Naive thymus-derived CD8-positive, alpha-beta T cell (primary cell): Measurements from ENCODE around the gene FGFR1OP2. TPM values are rescaled to one million over a fixed set of nuclear protein-coding genes. Genes with fewer than 3 reads are reported as not detected.

ENCODE experiments used
- ATAC-seq, 2 donors: fragments of 150-1000 bp; cut with Tn5 transposase in 1 of 2; sonication (Bioruptor Pico), chemical (Tn5 transposase) in 1 of 2; 1 replicate in 1 of 2; 2 replicates in 1 of 2; pipeline ENCODE4 v1.10.0; 2021; ENCODE audit warnings: mild to moderate bottlenecking in 2 of 2, moderate library complexity in 2 of 2
- POLR2A ChIA-PET: fragments of 350-600 bp; sonication (Branson Sonifier 250); formaldehyde crosslinking; loops from one replicate; lab custom pipeline; 2021; ENCODE audit warnings: antibody characterized with exemption; lab: Charles Lee
- DNase-seq, 10 donors: peaks; one replicate each; pipeline versions ENCODE4 v3.0.0 to v3.0.0-alpha.2; 2020 to 2022
- H3K27ac Mint-ChIP-seq, 10 donors: one replicate each; pipeline ENCODE4 v1.8.0; 2020 to 2022; ENCODE audit warnings: mild to moderate bottlenecking in 10 of 10, mixed read lengths in 10 of 10, moderate library complexity in 4 of 10, inconsistent platforms in 1 of 10
- H3K27me3 Mint-ChIP-seq, 5 donors: one replicate each; pipeline ENCODE4 v1.8.0; 2021 to 2022; ENCODE audit warnings: mixed read lengths in 5 of 5
- H3K36me3 Mint-ChIP-seq, 3 donors: one replicate each; pipeline ENCODE4 v1.8.0; 2020 to 2022; ENCODE audit warnings: mixed read lengths in 3 of 3, mild to moderate bottlenecking in 2 of 3, inconsistent platforms in 1 of 3
- H3K4me1 Mint-ChIP-seq, 4 donors: one replicate each; pipeline ENCODE4 v1.8.0; 2021 to 2022; ENCODE audit warnings: mixed read lengths in 4 of 4
- H3K4me3 Mint-ChIP-seq, 10 donors: one replicate each; pipeline ENCODE4 v1.8.0; 2020 to 2022; ENCODE audit warnings: mild to moderate bottlenecking in 10 of 10, mixed read lengths in 10 of 10, moderate library complexity in 6 of 10, inconsistent platforms in 1 of 10
- H3K9me3 Mint-ChIP-seq, 9 donors: one replicate each; pipeline ENCODE4 v1.8.0; 2020 to 2022; ENCODE audit warnings: mixed read lengths in 9 of 9, mild to moderate bottlenecking in 3 of 9, inconsistent platforms in 1 of 9, moderate library complexity in 1 of 9
- polyA plus RNA-seq, 3 donors: library from polyadenylated mRNA; unstranded; fragments of 300-500 nt; fragmentation: Illumina TruSeq; gene quantifications; one replicate each; pipeline ENCODE4 v1.2.3, GENCODE V29; 2021
- total RNA-seq, 8 experiments: library from RNA in 2 of 8; stranded (reverse) in 2 of 8; gene quantifications; one replicate each; pipeline ENCODE4 v1.2.3 and lab custom pipeline; 2021 to 2026

The FGFR1OP2 gene
- total and polyA plus RNA-seq, 5 experiments from 2014 or later = 74.4 to 91.8 (median 77.0) TPM

DNA sequence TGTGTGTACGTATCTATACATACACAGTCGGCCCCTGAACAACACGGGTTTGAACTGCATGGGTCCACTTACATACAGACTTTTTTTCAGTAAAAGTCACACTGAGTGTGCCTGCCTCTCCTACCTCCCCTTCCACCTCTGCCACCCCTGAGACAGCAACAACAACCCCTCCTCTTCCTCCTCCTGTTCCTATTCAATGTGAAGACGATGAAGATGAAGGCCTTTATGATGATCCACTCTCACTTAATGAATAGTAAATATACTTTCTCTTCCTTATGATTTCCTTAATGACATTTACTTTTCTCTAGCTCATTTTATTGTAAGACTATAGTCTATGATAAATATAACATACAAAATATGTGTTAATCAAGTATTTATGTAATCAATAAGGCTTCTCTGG, 50.4 kb downstream of the FGFR1OP2 start:
- Mint-ChIP-seq H3K36me3 (peaks cover 19 to 64% (median 49%) of the 10 kb centered on the region in 3 donors), H3K4me1 (peaks cover 0 to 12% (median 4%) of the 10 kb centered on the region in 4 donors), H3K27ac (peak overlapping the region in 1 of 10 donors; percentile 24), H3K4me3 (no peak overlapping the region), H3K9me3 (peaks cover 0 to 12% (median 0%) of the 10 kb centered on the region in 9 donors), H3K27me3 (no peaks in the 10 kb centered on the region)
- DNase-seq = no peak
- POLR2A ChIA-PET = no interaction called here
- no peak for ATAC-seq

DNA sequence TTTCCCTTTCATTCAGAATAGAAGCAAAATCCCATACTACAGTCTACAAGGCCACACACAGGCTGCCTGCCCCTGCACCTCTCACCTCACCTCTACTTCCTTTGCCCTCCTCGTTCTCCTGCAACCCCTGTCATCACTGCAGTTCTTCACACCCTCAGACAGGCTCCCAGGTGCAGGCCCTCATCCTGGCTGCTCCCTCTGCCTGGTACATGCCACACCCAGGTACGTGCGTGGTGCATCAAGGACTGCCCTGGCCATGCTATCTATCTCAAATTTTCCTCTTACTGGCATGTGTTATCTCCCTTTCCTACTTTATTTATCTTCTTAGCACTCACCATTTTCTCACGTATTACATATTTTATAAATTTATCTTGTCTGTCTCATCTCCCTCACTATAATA, 51.6 kb downstream of the FGFR1OP2 start:
- POLR2A ChIA-PET = no interaction called here
- peaks cover 0 to 12% (median 3%) of the 10 kb centered on the region in 4 donors for H3K4me1 Mint-ChIP-seq
- no peak overlapping the region for H3K4me3 Mint-ChIP-seq
- DNase-seq (no peak), ATAC-seq (no peak)
- peaks cover 19 to 60% (median 48%) of the 10 kb centered on the region in 3 donors for H3K36me3 Mint-ChIP-seq
- no peaks in the 10 kb centered on the region for H3K27me3 Mint-ChIP-seq
- H3K9me3 Mint-ChIP-seq = peaks cover 0 to 12% (median 0%) of the 10 kb centered on the region in 9 donors
- H3K27ac Mint-ChIP-seq = peak overlapping the region in 1 of 10 donors; percentile 72

GRCh38 chr12:26991826-26992225, 53.6 kb downstream of the FGFR1OP2 start:
- H3K4me3 Mint-ChIP-seq = no peak overlapping the region
- DNase-seq (no peak), ATAC-seq (no peak)
- H3K27me3 Mint-ChIP-seq = no peaks in the 10 kb centered on the region
- H3K9me3 Mint-ChIP-seq = peaks cover 0 to 1% (median 0%) of the 10 kb centered on the region in 9 donors
- POLR2A ChIA-PET = no interaction called here
- H3K36me3 Mint-ChIP-seq = peaks cover 13 to 68% (median 43%) of the 10 kb centered on the region in 3 donors
- H3K27ac Mint-ChIP-seq = no peak overlapping the region
- peaks cover 0 to 7% (median 3%) of the 10 kb centered on the region in 4 donors for H3K4me1 Mint-ChIP-seq

- no peaks in the 10 kb centered on the region for H3K9me3 Mint-ChIP-seq
- peaks cover 4 to 12% (median 7%) of the 10 kb centered on the region in 4 donors for H3K4me1 Mint-ChIP-seq
- POLR2A ChIA-PET = no interaction called here
- no peak overlapping the region for H3K4me3 Mint-ChIP-seq
- H3K27me3 Mint-ChIP-seq = no peaks in the 10 kb centered on the region
- peaks cover 0 to 68% (median 25%) of the 10 kb centered on the region in 3 donors for H3K36me3 Mint-ChIP-seq
- H3K27ac Mint-ChIP-seq = peak overlapping the region in 1 of 10 donors; percentile 27
- DNase-seq (no peak), ATAC-seq (no peak)
Measured at GRCh38 chr12:26994109-26994508, 55.8 kb downstream of the FGFR1OP2 start.

DNA sequence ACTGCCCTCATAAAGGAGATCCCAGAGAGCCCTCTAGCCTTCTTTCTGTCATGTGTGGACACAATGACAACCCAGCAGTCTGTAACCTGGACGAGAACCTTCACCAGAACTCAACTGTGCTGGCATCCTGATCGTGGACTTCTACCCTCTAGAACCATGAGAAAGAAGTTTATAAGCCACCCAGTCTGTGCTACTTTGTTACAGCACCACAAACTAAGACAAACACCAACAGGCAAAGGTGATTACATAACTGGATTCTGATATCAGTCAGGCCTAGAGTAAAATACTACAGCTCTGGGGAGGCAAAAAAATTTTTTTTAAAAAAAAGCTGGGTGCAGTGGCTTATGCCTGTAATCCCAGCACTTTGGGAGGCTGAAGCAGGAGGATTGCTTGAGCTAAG, 57.4 kb downstream of the FGFR1OP2 start:
- ATAC-seq = no peak
- no peaks in the 10 kb centered on the region for H3K9me3 Mint-ChIP-seq
- no peak overlapping the region for H3K4me3 Mint-ChIP-seq
- peaks cover 0 to 64% (median 27%) of the 10 kb centered on the region in 3 donors for H3K36me3 Mint-ChIP-seq
- H3K27me3 Mint-ChIP-seq = no peaks in the 10 kb centered on the region
- POLR2A ChIA-PET = no interaction called here
- no peak for DNase-seq
- H3K27ac Mint-ChIP-seq = no peak overlapping the region
- H3K4me1 Mint-ChIP-seq = peaks cover 2 to 15% (median 7%) of the 10 kb centered on the region in 4 donors

DNA sequence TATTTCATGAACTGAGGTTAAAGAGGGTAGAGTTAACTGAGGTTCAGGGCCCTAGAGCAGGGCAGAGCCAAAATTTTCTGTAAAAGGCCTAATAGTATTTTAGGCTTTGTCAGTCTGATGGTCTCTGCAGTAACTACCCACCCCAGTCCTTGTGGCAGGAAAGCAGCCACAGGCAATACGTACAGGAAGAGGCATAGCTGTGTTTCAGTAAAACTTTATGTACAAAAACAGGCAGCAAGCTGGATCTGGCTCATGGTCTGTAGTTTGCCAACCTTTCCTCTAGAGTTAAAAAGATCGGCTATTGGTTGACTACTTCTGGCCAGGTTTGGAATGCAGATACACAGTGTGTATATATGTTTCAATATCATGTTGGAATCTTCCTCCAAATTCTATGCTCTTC, 58.7 kb downstream of the FGFR1OP2 start:
- no peak for ATAC-seq
- POLR2A ChIA-PET = no interaction called here
- Mint-ChIP-seq H3K36me3 (peaks cover 0 to 64% (median 28%) of the 10 kb centered on the region in 3 donors), H3K27ac (peak overlapping the region in 2 of 10 donors; percentile 22 to 32), H3K9me3 (no peaks in the 10 kb centered on the region), H3K4me3 (no peak overlapping the region), H3K4me1 (peaks cover 2 to 25% (median 14%) of the 10 kb centered on the region in 4 donors), H3K27me3 (no peaks in the 10 kb centered on the region)
- no peak for DNase-seq

- POLR2A ChIA-PET = no interaction called here
- Mint-ChIP-seq H3K4me1 (peaks cover 13 to 40% (median 27%) of the 10 kb centered on the region in 4 donors), H3K36me3 (peaks cover 0 to 47% (median 13%) of the 10 kb centered on the region in 3 donors), H3K27me3 (no peaks in the 10 kb centered on the region), H3K27ac (peak overlapping the region in 2 of 10 donors; percentile 26 to 69), H3K9me3 (no peaks in the 10 kb centered on the region), H3K4me3 (no peak overlapping the region)
- no peak for DNase-seq
- ATAC-seq = no peak
Measured at GRCh38 chr12:27000961-27001360, 62.7 kb downstream of the FGFR1OP2 start.

DNA sequence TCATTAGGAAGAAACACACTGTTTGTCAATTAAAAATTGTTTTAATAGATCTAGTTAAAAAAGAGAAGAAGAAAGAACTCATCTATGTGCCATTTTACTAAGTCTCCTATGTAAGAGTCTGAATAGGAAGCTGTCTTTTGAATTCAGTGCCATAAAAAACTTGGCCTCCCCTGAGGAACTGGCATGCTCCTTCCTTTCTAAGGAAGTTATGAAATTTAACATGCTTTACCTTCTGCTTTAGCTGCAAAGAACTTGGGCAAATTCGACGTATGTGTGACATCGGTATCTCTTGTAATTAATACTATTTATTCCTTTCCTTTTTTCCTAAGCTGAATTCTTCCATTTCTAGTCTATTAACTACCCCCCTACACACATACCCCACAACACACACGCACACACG, 63.4 kb downstream of the FGFR1OP2 start:
- H3K27ac Mint-ChIP-seq = peak overlapping the region in 1 of 10 donors; percentile 5
- DNase-seq = no peak
- no peak overlapping the region for H3K4me3 Mint-ChIP-seq
- H3K36me3 Mint-ChIP-seq = peaks cover 0 to 42% (median 9%) of the 10 kb centered on the region in 3 donors
- H3K27me3 Mint-ChIP-seq = no peaks in the 10 kb centered on the region
- ATAC-seq = no peak
- H3K9me3 Mint-ChIP-seq = no peaks in the 10 kb centered on the region
- peaks cover 13 to 40% (median 27%) of the 10 kb centered on the region in 4 donors for H3K4me1 Mint-ChIP-seq
- POLR2A ChIA-PET = no interaction called here

DNA sequence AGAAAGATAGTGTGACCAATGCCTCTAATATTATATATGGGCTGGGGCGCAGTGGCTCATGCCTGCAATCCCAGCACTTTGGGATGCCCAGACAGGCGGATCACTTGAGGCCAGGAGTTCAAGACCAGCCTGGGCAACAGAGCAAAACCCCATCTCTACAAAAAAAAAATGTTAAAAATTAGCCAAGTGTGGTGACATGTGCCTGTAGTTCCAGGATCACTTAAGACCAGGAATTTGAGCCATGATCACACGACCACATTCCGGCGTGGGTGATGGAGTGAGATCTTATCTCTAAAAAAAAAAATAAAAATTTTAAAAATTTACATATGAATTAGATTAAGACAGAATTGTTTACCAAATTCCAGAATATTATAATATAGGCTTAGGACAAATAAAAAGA, 63.9 kb downstream of the FGFR1OP2 start:
- POLR2A ChIA-PET = interaction anchor here (0.7 kb wide), 1 partner anchor 45 kb away, joined by 3 read pairs; no protein-coding TSS in a partner anchor
- H3K27me3 Mint-ChIP-seq = no peaks in the 10 kb centered on the region
- H3K4me1 Mint-ChIP-seq = peaks cover 13 to 40% (median 27%) of the 10 kb centered on the region in 4 donors
- no peak overlapping the region for H3K4me3 Mint-ChIP-seq
- ATAC-seq (no peak), DNase-seq (no peak)
- peaks cover 0 to 42% (median 9%) of the 10 kb centered on the region in 3 donors for H3K36me3 Mint-ChIP-seq
- no peaks in the 10 kb centered on the region for H3K9me3 Mint-ChIP-seq
- peak overlapping the region in 1 of 10 donors; percentile 5 for H3K27ac Mint-ChIP-seq

DNA sequence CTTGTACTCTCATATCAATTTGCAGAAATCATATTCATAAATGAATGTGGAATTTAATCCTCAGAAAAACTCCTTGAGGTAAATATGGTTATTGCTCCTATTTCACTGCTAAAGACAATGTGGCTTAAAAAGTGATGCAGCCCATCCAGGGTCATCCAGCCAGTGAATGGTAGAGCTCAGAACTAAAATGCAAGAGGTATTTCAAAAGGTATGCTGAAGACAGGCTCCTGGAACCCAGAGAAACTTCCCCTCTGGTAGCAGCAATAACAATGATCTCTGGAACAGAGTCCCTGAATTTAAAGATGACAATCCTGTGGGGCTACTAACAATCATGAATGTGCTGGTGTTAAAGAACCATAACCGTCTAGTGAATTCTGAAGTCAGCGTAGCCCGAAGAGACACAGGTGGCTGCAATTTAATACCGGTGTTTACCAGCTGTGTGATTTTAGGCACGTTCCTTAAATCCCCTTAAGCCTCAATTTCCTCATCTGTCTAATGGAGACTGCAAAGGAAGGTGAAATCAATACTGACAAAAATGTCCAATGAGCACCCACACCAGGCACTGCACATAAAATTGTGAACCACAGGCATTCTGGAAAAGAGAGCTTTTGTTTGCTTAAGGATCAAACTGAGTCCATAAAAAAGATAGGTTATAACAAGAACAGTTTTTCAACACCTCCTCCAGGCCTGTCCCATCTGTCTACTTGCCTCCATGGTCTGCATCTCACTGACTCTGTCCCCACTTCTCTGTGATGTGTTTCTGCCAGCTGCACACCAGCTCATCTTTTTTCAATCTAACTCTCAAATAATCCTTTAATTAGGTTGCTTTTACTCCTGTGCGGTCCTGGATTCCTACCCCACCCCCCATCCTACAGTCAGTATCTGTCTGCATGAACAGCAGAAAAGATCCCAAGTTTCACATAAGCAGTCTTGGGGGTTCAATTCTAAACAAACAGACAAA, 65.4 kb downstream of the FGFR1OP2 start:
- Mint-ChIP-seq H3K27me3 (no peaks in the 10 kb centered on the region), H3K27ac (peak overlapping the region in 3 of 10 donors; percentile 40 to 76 (median 63)), H3K36me3 (peaks cover 0 to 32% (median 9%) of the 10 kb centered on the region in 3 donors), H3K4me3 (no peak overlapping the region), H3K4me1 (peaks cover 10 to 45% (median 29%) of the 10 kb centered on the region in 4 donors), H3K9me3 (no peaks in the 10 kb centered on the region)
- ATAC-seq (no peak), DNase-seq (no peak)
- POLR2A ChIA-PET = interaction anchor here (1.1 kb wide), 1 partner anchor 10 kb away, joined by 3 read pairs; the partner anchor contains the start of gene TM7SF3

DNA sequence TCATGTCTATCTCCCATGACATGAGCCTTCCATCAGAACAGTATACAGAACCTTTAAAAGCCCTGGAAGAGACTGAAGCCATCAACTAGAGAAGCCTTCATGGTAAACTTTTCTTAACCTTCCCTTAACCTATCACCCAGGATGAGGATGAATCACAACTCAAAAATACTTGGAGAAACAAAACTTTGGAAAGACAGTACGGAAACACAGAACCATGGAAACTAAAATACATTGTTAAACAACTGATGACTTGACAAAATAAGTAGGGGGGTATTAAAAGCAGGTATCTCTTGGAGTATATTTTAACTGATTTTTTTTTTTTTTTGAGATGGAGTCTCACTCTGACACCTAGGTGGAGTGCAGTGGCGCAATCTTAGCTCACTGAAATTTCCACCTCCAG, 67.2 kb downstream of the FGFR1OP2 start:
- H3K4me1 Mint-ChIP-seq = peaks cover 14 to 56% (median 38%) of the 10 kb centered on the region in 4 donors
- no peak for ATAC-seq
- no peak overlapping the region for H3K27ac Mint-ChIP-seq
- POLR2A ChIA-PET = no interaction called here
- H3K36me3 Mint-ChIP-seq = peaks cover 0 to 26% (median 3%) of the 10 kb centered on the region in 3 donors
- no peaks in the 10 kb centered on the region for H3K9me3 Mint-ChIP-seq
- no peaks in the 10 kb centered on the region for H3K27me3 Mint-ChIP-seq
- no peak overlapping the region for H3K4me3 Mint-ChIP-seq
- DNase-seq = no peak

DNA sequence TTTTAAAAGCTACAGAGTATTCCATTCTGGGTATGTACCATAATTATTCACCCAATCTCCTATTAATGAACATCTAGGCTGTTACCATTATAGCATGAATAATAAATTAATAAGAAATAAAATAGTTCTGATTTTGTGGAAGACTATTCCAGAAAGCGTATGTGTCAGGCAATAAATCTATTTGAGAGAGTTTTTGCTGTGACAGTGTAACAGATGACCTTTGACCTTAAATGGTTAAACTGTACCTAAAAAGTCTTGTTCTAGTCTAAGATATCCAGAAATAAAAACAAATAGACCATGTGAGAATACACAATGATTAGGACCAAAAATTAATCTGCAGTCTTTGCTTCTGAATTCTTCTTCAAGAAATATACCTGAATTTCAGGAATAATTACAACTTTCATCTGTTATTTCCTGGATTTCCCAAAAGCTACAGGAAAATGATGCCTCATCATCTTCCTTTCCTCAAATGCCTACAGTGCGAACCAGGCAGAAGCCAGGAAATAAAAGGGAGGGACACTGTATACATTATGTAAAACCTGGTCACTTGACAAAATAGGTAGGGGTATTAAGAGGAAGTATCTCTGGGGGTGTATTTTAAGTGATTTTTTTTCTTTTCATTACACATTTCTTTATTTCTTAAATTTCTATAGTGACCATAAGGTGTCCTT, 68.7 kb downstream of the FGFR1OP2 start:
- Mint-ChIP-seq H3K27ac (no peak overlapping the region), H3K36me3 (peaks cover 0 to 23% (median 4%) of the 10 kb centered on the region in 3 donors), H3K4me3 (no peak overlapping the region), H3K9me3 (no peaks in the 10 kb centered on the region), H3K27me3 (no peaks in the 10 kb centered on the region), H3K4me1 (peaks cover 21 to 57% (median 44%) of the 10 kb centered on the region in 4 donors)
- DNase-seq (no peak), ATAC-seq (no peak)
- POLR2A ChIA-PET = no interaction called here
